OCI-LY7 (cell line): Measurements from ENCODE around the gene IRX3. TPM values are rescaled to one million over a fixed set of nuclear protein-coding genes. Genes with fewer than 3 reads are reported as not detected.

ENCODE experiments used
- BruUV-seq: library from RNA; stranded (reverse); fragments of 400-500 nt; replicated peaks from 2 replicates; lab custom pipeline; 2021; lab: Mats Ljungman, UMichigan
- CTCF ChIA-PET: fragments of 300-600 bp; sonication (Branson Sonifier 250); formaldehyde crosslinking; loops from one replicate; lab custom pipeline; 2022; ENCODE audit warnings: antibody characterized with exemption; ENCODE audit not compliant: unreplicated experiment; lab: Charles Lee
- POLR2A ChIA-PET: fragments of 300-600 bp; sonication (Branson Sonifier 250); formaldehyde crosslinking; loops from one replicate; lab custom pipeline; 2022; ENCODE audit warnings: antibody characterized with exemption; lab: Charles Lee
- DNase-seq: peaks from one replicate; pipeline ENCODE4 v3.0.0-alpha.2; 2015; ENCODE audit warnings: low spot score
- H2AFZ ChIP-seq: fragments of 200-600 bp; sonication (generic), shearing (Covaris generic); 2 replicates; pipeline ENCODE4 v1.6.1; 2014; ENCODE audit warnings: mild to moderate bottlenecking, antibody characterized with exemption, low read length, moderate library complexity
- H3K27ac ChIP-seq: fragments of 200-600 bp; sonication (generic); 2 replicates; pipeline ENCODE4 v1.5.1; 2014; ENCODE audit warnings: mixed run types, low read depth, mild to moderate bottlenecking, moderate library complexity, low read length, inconsistent platforms; ENCODE audit not compliant: poor library complexity, severe bottlenecking
- H3K36me3 ChIP-seq: fragments of 200-600 bp; sonication (generic); 2 replicates; pipeline ENCODE4 v1.6.1; 2014; ENCODE audit warnings: mild to moderate bottlenecking, antibody characterized with exemption, low read length, moderate library complexity, mixed read lengths; ENCODE audit not compliant: insufficient read depth
- H3K4me1 ChIP-seq: fragments of 200-600 bp; sonication (generic); 2 replicates; pipeline ENCODE4 v1.5.1; 2014; ENCODE audit warnings: mild to moderate bottlenecking, low read length; ENCODE audit not compliant: insufficient read depth, poor library complexity, severe bottlenecking
- H3K4me2 ChIP-seq: fragments of 200-600 bp; sonication (generic); 2 replicates; pipeline ENCODE4 v1.6.1; 2014; ENCODE audit warnings: mild to moderate bottlenecking, low read length
- H3K4me3 ChIP-seq: fragments of 200-600 bp; sonication (generic); 2 replicates; pipeline ENCODE4 v1.5.1; 2014; ENCODE audit warnings: mild to moderate bottlenecking, low read depth, low read length; ENCODE audit not compliant: poor library complexity, severe bottlenecking
- H3K79me2 ChIP-seq: fragments of 200-600 bp; sonication (generic); 2 replicates; pipeline ENCODE4 v1.6.1; 2016; ENCODE audit warnings: low read depth, mild to moderate bottlenecking, low read length, moderate library complexity, mixed read lengths; ENCODE audit not compliant: insufficient read depth
- H3K9me2 ChIP-seq: fragments of 200-600 bp; sonication (generic); 2 replicates; pipeline ENCODE4 v1.6.1; 2016; ENCODE audit warnings: mild to moderate bottlenecking, low read length, mixed read lengths; ENCODE audit not compliant: insufficient read depth
- H3K9me3 ChIP-seq: fragments of 200-600 bp; sonication (generic); 2 replicates; pipeline ENCODE4 v1.6.1; 2014; ENCODE audit warnings: mild to moderate bottlenecking, mixed run types, low read length, mixed read lengths
- H4K20me1 ChIP-seq: fragments of 200-600 bp; sonication (generic); 2 replicates; pipeline ENCODE4 v1.6.1; 2014; ENCODE audit warnings: mild to moderate bottlenecking, antibody characterized with exemption, low read length, moderate library complexity, mixed read lengths; ENCODE audit not compliant: insufficient read depth
- CTCF ChIP-seq: fragments of 200-600 bp; sonication (generic); conservative IDR thresholded peaks from 2 replicates; pipeline ENCODE4 v1.5.1; 2014; ENCODE audit warnings: mild to moderate bottlenecking, antibody characterized with exemption, low read length, moderate library complexity, mixed read lengths
- EZH2phosphoT487 ChIP-seq: fragments of 200-600 bp; sonication (generic); IDR thresholded peaks from 2 replicates; pipeline ENCODE4 v1.6.1; 2018; ENCODE audit warnings: low read depth, borderline replicate concordance, mild to moderate bottlenecking, mixed run types, antibody characterized with exemption, low read length, moderate library complexity, mixed read lengths
- intact Hi-C: fragments of 100-400 bp; cut with micrococcal nuclease; formaldehyde crosslinking; loops from one replicate; pipeline ENCODE4 v1.10.0; 2022; ENCODE audit not compliant: unreplicated experiment
- total RNA-seq, 2 experiments: library from RNA; depleted of rRNA in 1 of 2; stranded (reverse); fragments of >200 nt in 1 of 2; shearing (Covaris generic) in 1 of 2; gene quantifications; 2 replicates each; pipeline ENCODE4 v1.2.3, GENCODE V29; 2014 to 2022

Gene IRX3
- total RNA-seq, 2 experiments from 2014 or later: not detected

GRCh38 chr16:54246454-54246821 is 40.1 kb downstream of the IRX3 start:
- POLR2A ChIA-PET: interaction anchor here (1.0 kb wide), 1 partner anchor 27 kb away, joined by 3 read pairs; no protein-coding TSS in a partner anchor
- CTCF ChIA-PET: no interaction called here
- Histone ChIP-seq H3K4me2 (no peak overlapping the region), H3K79me2 (no peaks in the 10 kb centered on the region), H2AFZ (no peak overlapping the region), H3K9me2 (no peaks in the 10 kb centered on the region), H3K9me3 (no peaks in the 10 kb centered on the region), H3K36me3 (no peaks in the 10 kb centered on the region), H4K20me1 (no peaks in the 10 kb centered on the region), H3K27ac (no peak overlapping the region), H3K4me1 (no peaks in the 10 kb centered on the region), H3K4me3 (no peak overlapping the region)
- no TSS peak for BruUV-seq
- no peak for DNase-seq
- no peak for TF ChIP-seq EZH2phosphoT487
- intact Hi-C loops: no loop called here

GRCh38 chr16:54245788-54246453 is 40.7 kb downstream of the IRX3 start:
- H3K4me1 ChIP-seq: no peaks in the 10 kb centered on the region
- H3K36me3 ChIP-seq: no peaks in the 10 kb centered on the region
- ChIA-PET POLR2A (no interaction called here), CTCF (no interaction called here)
- no peak overlapping the region for H3K27ac ChIP-seq
- no peaks in the 10 kb centered on the region for H3K79me2 ChIP-seq
- no peaks in the 10 kb centered on the region for H3K9me2 ChIP-seq
- TF ChIP-seq EZH2phosphoT487 (no peak), CTCF (no peak)
- H3K9me3 ChIP-seq: no peaks in the 10 kb centered on the region
- intact Hi-C loops: no loop called here
- H3K4me3 ChIP-seq: no peak overlapping the region
- no peak overlapping the region for H2AFZ ChIP-seq
- no peaks in the 10 kb centered on the region for H4K20me1 ChIP-seq
- no peak for DNase-seq
- no TSS peak for BruUV-seq
- no peak overlapping the region for H3K4me2 ChIP-seq

GRCh38 chr16:54244061-54244886 is 42.3 kb downstream of the IRX3 start:
- no peak for DNase-seq
- Histone ChIP-seq H2AFZ (no peak overlapping the region), H3K4me2 (no peak overlapping the region), H3K27ac (no peak overlapping the region), H3K9me2 (no peaks in the 10 kb centered on the region), H3K9me3 (no peaks in the 10 kb centered on the region), H4K20me1 (no peaks in the 10 kb centered on the region), H3K4me3 (no peak overlapping the region), H3K79me2 (no peaks in the 10 kb centered on the region), H3K36me3 (no peaks in the 10 kb centered on the region), H3K4me1 (no peaks in the 10 kb centered on the region)
- BruUV-seq: no TSS peak
- ChIA-PET POLR2A (no interaction called here), CTCF (no interaction called here)
- TF ChIP-seq EZH2phosphoT487 (no peak), CTCF (no peak)
- intact Hi-C loops: no loop called here
